ENCODE measurements around the gene BEST4. TPM values are rescaled to one million over a fixed set of nuclear protein-coding genes. Genes with fewer than 3 reads are reported as not detected.

Gene BEST4
- total and polyA plus RNA-seq, 2 of the 13 experiments (the other 11 are each of a cell fraction or from before 2014, with no cell fraction given) = 0.77 to 1.4 TPM

DNA sequence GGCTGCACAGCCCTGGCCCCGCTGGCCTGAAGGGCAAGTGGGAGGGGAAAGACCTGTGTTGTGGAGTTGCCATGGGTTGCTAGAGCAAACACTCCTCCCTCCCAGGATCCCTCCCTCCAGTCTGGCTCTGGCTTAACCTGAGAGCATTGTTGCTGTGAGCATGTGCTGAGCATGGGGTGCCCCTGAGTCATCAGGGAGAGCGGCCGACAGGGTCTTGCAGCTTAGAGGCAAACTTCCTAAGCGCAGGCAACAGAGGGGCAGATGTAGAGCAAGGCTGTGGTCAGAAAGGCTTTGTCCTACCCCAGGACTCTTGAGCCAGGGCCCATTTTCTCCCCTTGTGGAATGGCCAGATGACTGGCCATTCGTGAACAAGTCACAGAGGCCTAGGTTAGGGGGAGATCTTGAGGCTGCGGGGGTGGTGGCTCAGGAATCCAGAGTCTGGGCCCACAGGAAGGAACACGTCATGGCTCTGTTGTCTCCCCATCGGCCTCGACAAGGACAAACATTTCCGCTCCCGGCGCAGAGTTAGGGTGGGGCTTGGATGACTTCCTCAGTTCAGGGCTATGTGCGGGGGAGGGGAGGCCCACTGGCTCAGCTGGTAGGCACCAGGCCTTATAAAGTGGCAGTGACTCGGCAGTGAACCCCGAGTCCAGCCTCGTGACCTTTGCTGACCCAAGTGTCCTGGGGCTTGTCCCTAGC, 19.5 kb upstream of the BEST4 start (continued):
- TF ChIP-seq, protein P1, sequence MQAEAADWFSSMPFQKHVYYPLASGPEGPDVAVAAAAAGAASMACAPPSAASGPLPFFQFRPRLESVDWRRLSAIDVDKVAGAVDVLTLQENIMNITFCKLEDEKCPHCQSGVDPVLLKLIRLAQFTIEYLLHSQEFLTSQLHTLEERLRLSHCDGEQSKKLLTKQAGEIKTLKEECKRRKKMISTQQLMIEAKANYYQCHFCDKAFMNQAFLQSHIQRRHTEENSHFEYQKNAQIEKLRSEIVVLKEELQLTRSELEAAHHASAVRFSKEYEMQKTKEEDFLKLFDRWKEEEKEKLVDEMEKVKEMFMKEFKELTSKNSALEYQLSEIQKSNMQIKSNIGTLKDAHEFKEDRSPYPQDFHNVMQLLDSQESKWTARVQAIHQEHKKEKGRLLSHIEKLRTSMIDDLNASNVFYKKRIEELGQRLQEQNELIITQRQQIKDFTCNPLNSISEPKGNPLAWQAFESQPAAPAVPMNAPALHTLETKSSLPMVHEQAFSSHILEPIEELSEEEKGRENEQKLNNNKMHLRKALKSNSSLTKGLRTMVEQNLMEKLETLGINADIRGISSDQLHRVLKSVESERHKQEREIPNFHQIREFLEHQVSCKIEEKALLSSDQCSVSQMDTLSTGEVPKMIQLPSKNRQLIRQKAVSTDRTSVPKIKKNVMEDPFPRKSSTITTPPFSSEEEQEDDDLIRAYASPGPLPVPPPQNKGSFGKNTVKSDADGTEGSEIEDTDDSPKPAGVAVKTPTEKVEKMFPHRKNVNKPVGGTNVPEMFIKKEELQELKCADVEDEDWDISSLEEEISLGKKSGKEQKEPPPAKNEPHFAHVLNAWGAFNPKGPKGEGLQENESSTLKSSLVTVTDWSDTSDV (CRISPR knock-in tag; IDR thresholded peaks at IDR 0.05) = no peak
- TF ChIP-seq ZNF24 (IDR thresholded peaks at IDR 0.05) (no peak; the same call in 1 of the 2 replicates), WIZ (CRISPR knock-in tag; IDR thresholded peaks at IDR 0.05) (peak; percentile 32; the same call in 1 of the 2 replicates), SIX1 (CRISPR knock-in tag; IDR thresholded peaks at IDR 0.05; ENCODE audit: borderline replicate concordance) (no peak), ZNF556 (CRISPR knock-in tag; IDR thresholded peaks at IDR 0.05; ENCODE audit: borderline replicate concordance) (peak; percentile 86; the same call in 1 of the 2 replicates), ZNF761 (CRISPR knock-in tag; conservative IDR thresholded peaks at IDR 0.05) (peak; percentile 6; the same call in 1 of the 2 replicates), NFE2 (CRISPR knock-in tag; IDR thresholded peaks at IDR 0.05) (no peak), SMAD1 (CRISPR knock-in tag; IDR thresholded peaks at IDR 0.05; ENCODE audit: borderline replicate concordance, low read depth) (0 out of 2 replicates have a peak, but pooled peaks have one; percentile 78), TCF7 (IDR thresholded peaks at IDR 0.05; ENCODE audit: low read depth) (peak; percentile 24; the same call in 1 of the 2 replicates)
- TF ChIP-seq, protein P2, sequence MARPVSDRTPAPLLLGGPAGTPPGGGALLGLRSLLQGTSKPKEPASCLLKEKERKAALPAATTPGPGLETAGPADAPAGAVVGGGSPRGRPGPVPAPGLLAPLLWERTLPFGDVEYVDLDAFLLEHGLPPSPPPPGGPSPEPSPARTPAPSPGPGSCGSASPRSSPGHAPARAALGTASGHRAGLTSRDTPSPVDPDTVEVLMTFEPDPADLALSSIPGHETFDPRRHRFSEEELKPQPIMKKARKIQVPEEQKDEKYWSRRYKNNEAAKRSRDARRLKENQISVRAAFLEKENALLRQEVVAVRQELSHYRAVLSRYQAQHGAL (CRISPR knock-in tag; IDR thresholded peaks at IDR 0.05; ENCODE audit: not compliant biosample characterization) = no peak
- TF ChIP-seq, protein P3, sequence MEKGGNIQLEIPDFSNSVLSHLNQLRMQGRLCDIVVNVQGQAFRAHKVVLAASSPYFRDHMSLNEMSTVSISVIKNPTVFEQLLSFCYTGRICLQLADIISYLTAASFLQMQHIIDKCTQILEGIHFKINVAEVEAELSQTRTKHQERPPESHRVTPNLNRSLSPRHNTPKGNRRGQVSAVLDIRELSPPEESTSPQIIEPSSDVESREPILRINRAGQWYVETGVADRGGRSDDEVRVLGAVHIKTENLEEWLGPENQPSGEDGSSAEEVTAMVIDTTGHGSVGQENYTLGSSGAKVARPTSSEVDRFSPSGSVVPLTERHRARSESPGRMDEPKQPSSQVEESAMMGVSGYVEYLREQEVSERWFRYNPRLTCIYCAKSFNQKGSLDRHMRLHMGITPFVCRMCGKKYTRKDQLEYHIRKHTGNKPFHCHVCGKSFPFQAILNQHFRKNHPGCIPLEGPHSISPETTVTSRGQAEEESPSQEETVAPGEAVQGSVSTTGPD (CRISPR knock-in tag; IDR thresholded peaks at IDR 0.05) = peak; percentile 85; the same call in 1 of the 2 replicates
- TF ChIP-seq, protein P4, sequence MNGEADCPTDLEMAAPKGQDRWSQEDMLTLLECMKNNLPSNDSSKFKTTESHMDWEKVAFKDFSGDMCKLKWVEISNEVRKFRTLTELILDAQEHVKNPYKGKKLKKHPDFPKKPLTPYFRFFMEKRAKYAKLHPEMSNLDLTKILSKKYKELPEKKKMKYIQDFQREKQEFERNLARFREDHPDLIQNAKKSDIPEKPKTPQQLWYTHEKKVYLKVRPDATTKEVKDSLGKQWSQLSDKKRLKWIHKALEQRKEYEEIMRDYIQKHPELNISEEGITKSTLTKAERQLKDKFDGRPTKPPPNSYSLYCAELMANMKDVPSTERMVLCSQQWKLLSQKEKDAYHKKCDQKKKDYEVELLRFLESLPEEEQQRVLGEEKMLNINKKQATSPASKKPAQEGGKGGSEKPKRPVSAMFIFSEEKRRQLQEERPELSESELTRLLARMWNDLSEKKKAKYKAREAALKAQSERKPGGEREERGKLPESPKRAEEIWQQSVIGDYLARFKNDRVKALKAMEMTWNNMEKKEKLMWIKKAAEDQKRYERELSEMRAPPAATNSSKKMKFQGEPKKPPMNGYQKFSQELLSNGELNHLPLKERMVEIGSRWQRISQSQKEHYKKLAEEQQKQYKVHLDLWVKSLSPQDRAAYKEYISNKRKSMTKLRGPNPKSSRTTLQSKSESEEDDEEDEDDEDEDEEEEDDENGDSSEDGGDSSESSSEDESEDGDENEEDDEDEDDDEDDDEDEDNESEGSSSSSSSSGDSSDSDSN (CRISPR knock-in tag; IDR thresholded peaks at IDR 0.05) = peak; percentile 84
- TF ChIP-seq, protein P5, sequence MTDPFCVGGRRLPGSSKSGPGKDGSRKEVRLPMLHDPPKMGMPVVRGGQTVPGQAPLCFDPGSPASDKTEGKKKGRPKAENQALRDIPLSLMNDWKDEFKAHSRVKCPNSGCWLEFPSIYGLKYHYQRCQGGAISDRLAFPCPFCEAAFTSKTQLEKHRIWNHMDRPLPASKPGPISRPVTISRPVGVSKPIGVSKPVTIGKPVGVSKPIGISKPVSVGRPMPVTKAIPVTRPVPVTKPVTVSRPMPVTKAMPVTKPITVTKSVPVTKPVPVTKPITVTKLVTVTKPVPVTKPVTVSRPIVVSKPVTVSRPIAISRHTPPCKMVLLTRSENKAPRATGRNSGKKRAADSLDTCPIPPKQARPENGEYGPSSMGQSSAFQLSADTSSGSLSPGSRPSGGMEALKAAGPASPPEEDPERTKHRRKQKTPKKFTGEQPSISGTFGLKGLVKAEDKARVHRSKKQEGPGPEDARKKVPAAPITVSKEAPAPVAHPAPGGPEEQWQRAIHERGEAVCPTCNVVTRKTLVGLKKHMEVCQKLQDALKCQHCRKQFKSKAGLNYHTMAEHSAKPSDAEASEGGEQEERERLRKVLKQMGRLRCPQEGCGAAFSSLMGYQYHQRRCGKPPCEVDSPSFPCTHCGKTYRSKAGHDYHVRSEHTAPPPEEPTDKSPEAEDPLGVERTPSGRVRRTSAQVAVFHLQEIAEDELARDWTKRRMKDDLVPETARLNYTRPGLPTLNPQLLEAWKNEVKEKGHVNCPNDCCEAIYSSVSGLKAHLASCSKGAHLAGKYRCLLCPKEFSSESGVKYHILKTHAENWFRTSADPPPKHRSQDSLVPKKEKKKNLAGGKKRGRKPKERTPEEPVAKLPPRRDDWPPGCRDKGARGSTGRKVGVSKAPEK (CRISPR knock-in tag; IDR thresholded peaks at IDR 0.05; ENCODE audit: borderline replicate concordance) = no peak
- TF ChIP-seq, protein P6, sequence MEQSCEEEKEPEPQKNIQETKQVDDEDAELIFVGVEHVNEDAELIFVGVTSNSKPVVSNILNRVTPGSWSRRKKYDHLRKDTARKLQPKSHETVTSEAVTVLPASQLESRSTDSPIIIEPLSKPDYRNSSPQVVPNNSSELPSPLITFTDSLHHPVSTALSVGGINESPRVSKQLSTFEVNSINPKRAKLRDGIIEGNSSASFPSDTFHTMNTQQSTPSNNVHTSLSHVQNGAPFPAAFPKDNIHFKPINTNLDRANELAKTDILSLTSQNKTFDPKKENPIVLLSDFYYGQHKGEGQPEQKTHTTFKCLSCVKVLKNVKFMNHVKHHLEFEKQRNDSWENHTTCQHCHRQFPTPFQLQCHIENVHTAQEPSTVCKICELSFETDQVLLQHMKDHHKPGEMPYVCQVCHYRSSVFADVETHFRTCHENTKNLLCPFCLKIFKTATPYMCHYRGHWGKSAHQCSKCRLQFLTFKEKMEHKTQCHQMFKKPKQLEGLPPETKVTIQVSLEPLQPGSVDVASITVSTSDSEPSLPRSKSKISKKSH (CRISPR knock-in tag; IDR thresholded peaks at IDR 0.05; ENCODE audit: borderline replicate concordance) = no peak; the same call in 1 of the 2 replicates

All from HepG2 (cell line).